Measurements from ENCODE around the gene GLIS1.

The GLIS1 gene

DNA sequence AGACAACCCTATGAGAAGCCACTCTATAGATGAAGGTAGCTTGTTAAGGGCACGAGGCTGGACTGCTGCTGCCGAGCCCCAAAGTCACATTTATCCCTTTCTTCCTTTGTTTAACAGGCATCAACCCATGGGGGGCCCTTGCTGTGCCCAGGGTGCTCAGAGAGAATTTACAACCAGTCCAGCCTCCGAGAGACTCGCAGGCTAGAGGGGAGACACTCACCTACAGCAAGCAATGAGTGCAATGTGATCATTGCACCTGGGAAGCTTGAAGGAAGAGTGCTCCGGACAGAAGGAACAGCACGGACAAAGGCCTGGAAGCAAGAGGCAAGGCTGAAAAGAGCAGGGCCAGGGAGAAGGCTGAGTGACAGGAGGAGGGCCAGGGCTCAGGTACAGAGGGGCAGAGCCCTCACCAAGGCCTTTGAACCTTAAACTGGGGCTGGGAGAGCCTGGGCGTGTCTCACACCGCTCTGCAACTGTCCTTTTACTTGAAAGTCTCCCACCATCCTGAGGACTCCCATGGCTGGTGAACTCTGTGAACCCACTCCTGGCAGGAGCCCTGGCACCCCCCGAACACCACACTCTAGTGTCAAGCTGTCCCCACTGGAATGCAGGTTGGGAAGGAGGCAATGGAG, 252.5 kb downstream of the GLIS1 start:
- H3K36me3 ChIP-seq (ENCODE audit: low read length): no peaks in the 10 kb centered on the region
- no peaks in the 10 kb centered on the region for H3K9me2 ChIP-seq (replicated peaks; ENCODE audit: insufficient read depth, low read length)
- no peak overlapping the region for H3K27ac ChIP-seq (ENCODE audit: low read depth, low read length)
- no peak overlapping the region for H2AFZ ChIP-seq (ENCODE audit: low read depth, low read length, severe bottlenecking)
- no peak overlapping the region for H3K4me3 ChIP-seq (ENCODE audit: insufficient read depth, low read length, poor library complexity, severe bottlenecking)
- no peaks in the 10 kb centered on the region for H3F3A ChIP-seq (ENCODE audit: insufficient read depth)
- H3K9me3 ChIP-seq (ENCODE audit: insufficient read depth, low read length): no peaks in the 10 kb centered on the region
- H3K79me2 ChIP-seq (ENCODE audit: insufficient read depth, low read length): no peaks in the 10 kb centered on the region
- H3K27me3 ChIP-seq (ENCODE audit: low read length): no peaks in the 10 kb centered on the region
- H4K20me1 ChIP-seq (ENCODE audit: low read depth, low read length): no peaks in the 10 kb centered on the region
- TF ChIP-seq EZH2phosphoT487 (conservative IDR thresholded peaks at IDR 0.05; ENCODE audit: low read length): no peak
- no peak for TF ChIP-seq CTCF (IDR thresholded peaks at IDR 0.05; ENCODE audit: insufficient read depth, low read length, poor library complexity, severe bottlenecking)
- H3K9ac ChIP-seq (ENCODE audit: low read length): no peak overlapping the region
- H3K4me2 ChIP-seq (ENCODE audit: low read depth, low read length, poor library complexity, severe bottlenecking): no peak overlapping the region

DNA sequence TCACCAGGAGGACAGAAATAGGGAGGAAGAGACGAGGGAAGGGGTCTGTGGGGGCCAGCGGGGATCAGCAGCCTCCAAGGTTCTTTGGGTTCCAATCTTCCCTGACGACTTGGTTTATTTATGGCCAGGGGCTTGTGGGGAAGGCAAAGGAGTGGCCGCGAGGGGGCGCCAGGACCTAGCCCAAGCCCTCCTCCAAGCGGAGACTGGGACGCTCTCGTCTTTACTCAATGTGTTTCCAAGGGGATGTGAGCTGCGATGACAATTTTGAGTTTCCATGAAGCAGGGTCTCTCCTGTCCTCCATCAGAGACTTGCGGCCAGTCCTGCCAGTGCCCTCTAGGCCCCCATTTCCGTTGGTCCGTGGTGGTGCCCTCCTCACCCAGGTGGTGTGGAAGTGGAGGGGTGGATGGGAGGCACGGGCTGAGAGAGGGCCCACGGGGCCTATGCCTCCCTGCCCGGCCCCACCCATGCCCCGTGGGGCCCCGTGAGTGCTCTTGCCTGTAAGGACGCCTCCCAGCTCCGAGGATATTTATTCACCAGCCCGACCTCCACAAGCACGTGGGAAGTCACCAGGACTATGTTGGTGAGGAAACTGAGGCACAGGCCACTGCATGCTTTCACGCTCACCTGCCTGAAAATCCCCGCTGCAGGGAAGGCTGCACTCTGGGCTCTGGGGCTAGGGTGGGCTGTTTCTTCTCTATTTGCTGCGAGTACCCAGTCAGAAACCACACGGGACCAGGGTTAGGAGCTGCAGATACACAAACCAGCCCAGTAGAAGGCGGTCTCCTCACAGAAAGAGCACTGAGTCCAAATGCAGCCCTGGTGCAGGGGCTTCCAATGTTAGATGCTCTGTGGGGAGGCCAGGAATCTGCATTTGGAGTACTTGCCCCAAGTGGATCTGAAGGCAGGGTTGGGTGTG, 253.2 kb downstream of the GLIS1 start:
- TF ChIP-seq EZH2phosphoT487 (conservative IDR thresholded peaks at IDR 0.05; ENCODE audit: low read length) (no peak), CTCF (IDR thresholded peaks at IDR 0.05; ENCODE audit: insufficient read depth, low read length, poor library complexity, severe bottlenecking) (peak; percentile 77)
- no peak overlapping the region for H3K9ac ChIP-seq (ENCODE audit: low read length)
- no peak overlapping the region for H3K4me3 ChIP-seq (ENCODE audit: insufficient read depth, low read length, poor library complexity, severe bottlenecking)
- no peak overlapping the region for H3K27ac ChIP-seq (ENCODE audit: low read depth, low read length)
- H3K79me2 ChIP-seq (ENCODE audit: insufficient read depth, low read length): no peaks in the 10 kb centered on the region
- H2AFZ ChIP-seq (ENCODE audit: low read depth, low read length, severe bottlenecking): no peak overlapping the region
- H3K9me3 ChIP-seq (ENCODE audit: insufficient read depth, low read length): no peaks in the 10 kb centered on the region
- H3K9me2 ChIP-seq (replicated peaks; ENCODE audit: insufficient read depth, low read length): no peaks in the 10 kb centered on the region
- H3K36me3 ChIP-seq (ENCODE audit: low read length): no peaks in the 10 kb centered on the region
- no peaks in the 10 kb centered on the region for H3K27me3 ChIP-seq (ENCODE audit: low read length)
- H3F3A ChIP-seq (ENCODE audit: insufficient read depth): no peaks in the 10 kb centered on the region
- no peak overlapping the region for H3K4me2 ChIP-seq (ENCODE audit: low read depth, low read length, poor library complexity, severe bottlenecking)
- no peaks in the 10 kb centered on the region for H4K20me1 ChIP-seq (ENCODE audit: low read depth, low read length)

DNA sequence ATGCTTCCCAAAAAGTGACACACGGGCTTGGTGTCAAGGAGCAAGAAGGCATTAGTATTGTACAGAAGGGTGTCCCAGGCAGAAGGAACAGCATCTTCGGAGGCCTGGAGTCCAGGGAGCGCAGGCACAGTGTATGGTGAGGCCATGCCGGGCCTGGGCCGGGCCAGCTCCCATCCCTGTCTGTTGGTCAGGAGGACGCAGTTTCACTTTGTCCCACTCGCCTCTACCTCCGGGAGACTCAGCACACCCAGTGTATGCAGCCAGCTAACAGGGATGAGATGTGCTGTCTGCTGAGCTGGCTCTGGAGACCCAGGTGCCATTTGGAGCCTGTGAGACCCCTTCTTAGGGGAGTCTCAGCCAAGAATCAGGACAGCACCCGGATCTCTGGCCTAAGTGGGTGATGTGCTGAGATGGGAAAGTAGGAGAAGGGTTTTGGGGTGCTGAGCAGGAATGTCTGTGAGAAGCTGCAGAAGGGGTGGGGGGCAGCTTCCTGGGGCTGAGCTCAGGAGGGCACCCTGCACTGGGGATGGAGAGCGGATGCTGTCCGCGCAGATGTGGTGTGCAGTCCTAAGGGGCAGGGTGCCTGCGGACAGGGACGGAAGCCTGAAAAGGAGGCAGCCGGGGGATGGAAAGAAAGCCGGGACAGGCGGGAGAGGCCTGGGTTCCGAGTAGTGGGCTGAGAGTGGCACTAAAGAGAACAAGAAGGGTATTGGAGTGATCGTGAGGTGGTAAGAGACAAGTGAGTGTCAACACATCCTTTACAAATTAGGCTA, 254.1 kb downstream of the GLIS1 start:
- Histone ChIP-seq H2AFZ (ENCODE audit: low read depth, low read length, severe bottlenecking) (no peak overlapping the region), H3F3A (ENCODE audit: insufficient read depth) (no peaks in the 10 kb centered on the region), H3K27ac (ENCODE audit: low read depth, low read length) (no peak overlapping the region), H3K9ac (ENCODE audit: low read length) (no peak overlapping the region), H3K79me2 (ENCODE audit: insufficient read depth, low read length) (no peaks in the 10 kb centered on the region), H3K4me3 (ENCODE audit: insufficient read depth, low read length, poor library complexity, severe bottlenecking) (no peak overlapping the region), H3K9me3 (ENCODE audit: insufficient read depth, low read length) (no peaks in the 10 kb centered on the region), H3K36me3 (ENCODE audit: low read length) (no peaks in the 10 kb centered on the region), H3K9me2 (replicated peaks; ENCODE audit: insufficient read depth, low read length) (no peaks in the 10 kb centered on the region), H3K4me2 (ENCODE audit: low read depth, low read length, poor library complexity, severe bottlenecking) (no peak overlapping the region), H4K20me1 (ENCODE audit: low read depth, low read length) (no peaks in the 10 kb centered on the region), H3K27me3 (ENCODE audit: low read length) (no peaks in the 10 kb centered on the region)
- no peak for TF ChIP-seq CTCF (IDR thresholded peaks at IDR 0.05; ENCODE audit: insufficient read depth, low read length, poor library complexity, severe bottlenecking)
- no peak for TF ChIP-seq EZH2phosphoT487 (conservative IDR thresholded peaks at IDR 0.05; ENCODE audit: low read length)
